Hippocampal formation (tissue), 2 donors: ENCODE results near the gene PTPRN2.
A peak's percentile ranks its signal among the peaks of the same experiment; 100 is the strongest.
"Not testable (repeated sequence)": the region's sequence is repeated elsewhere in the genome, so short reads cannot be mapped to it uniquely, and the experiment has no call there.

Source experiments
- DNase-seq, 2 donors: peaks; one replicate each; lab custom pipeline; 2025; lab: John Stamatoyannopoulos, UW

The PTPRN2 gene

GRCh38 chr7:157847756-157848487, 739.7 kb downstream of the PTPRN2 start:
- not testable (repeated sequence) for DNase-seq

- not testable (repeated sequence) for DNase-seq
These were observed 740.9 kb downstream of the PTPRN2 start for GRCh38 chr7:157846746-157847145.

GRCh38 chr7:157846271-157846670, 741.4 kb downstream of the PTPRN2 start:
- no peak for DNase-seq

GRCh38 chr7:157845203-157845835, 742.3 kb downstream of the PTPRN2 start:
- DNase-seq: no peak

GRCh38 chr7:157844611-157845010, 743.0 kb downstream of the PTPRN2 start:
- no peak for DNase-seq

- DNase-seq: no peak
These were observed 743.5 kb downstream of the PTPRN2 start for GRCh38 chr7:157844141-157844540.

- no peak for DNase-seq
These were observed 744.1 kb downstream of the PTPRN2 start for GRCh38 chr7:157843336-157844140.

GRCh38 chr7:157841773-157842370, 745.8 kb downstream of the PTPRN2 start:
- no peak for DNase-seq

GRCh38 chr7:157840914-157841772, 746.5 kb downstream of the PTPRN2 start:
- no peak for DNase-seq

- no peak for DNase-seq
These were observed 747.3 kb downstream of the PTPRN2 start for GRCh38 chr7:157840174-157840913.

- DNase-seq: no peak
These were observed 747.9 kb downstream of the PTPRN2 start for GRCh38 chr7:157839672-157840167.

- DNase-seq: no peak
These were observed 748.4 kb downstream of the PTPRN2 start for GRCh38 chr7:157839226-157839625.

GRCh38 chr7:157837561-157837960, 750.1 kb downstream of the PTPRN2 start:
- DNase-seq: no peak

- no peak for DNase-seq
These were observed 750.6 kb downstream of the PTPRN2 start for GRCh38 chr7:157837047-157837446.

GRCh38 chr7:157834501-157835163, 753.0 kb downstream of the PTPRN2 start:
- DNase-seq: no peak

- no peak for DNase-seq
These were observed 754.6 kb downstream of the PTPRN2 start for GRCh38 chr7:157832866-157833607.

- peak in 1 of 2 donors; percentile 13 for DNase-seq
These were observed 755.2 kb downstream of the PTPRN2 start for GRCh38 chr7:157832421-157832820.

- DNase-seq: no peak
These were observed 755.6 kb downstream of the PTPRN2 start for GRCh38 chr7:157832006-157832405.
